SK-N-SH (cell line): ENCODE results near the gene HIGD1B.

Experiments used
- CTCF ChIP-seq: fragments of 200-600 bp; sonication (generic); IDR thresholded peaks from 2 replicates; pipeline ENCODE4 v1.6.1; 2017; ENCODE audit warnings: antibody characterized with exemption, mild to moderate bottlenecking, moderate library complexity
- MAX ChIP-seq: IDR thresholded peaks from 2 replicates; pipeline ENCODE4 v1.4.0; 2012; ENCODE audit warnings: low read depth
- POLR2AphosphoS5 ChIP-seq: IDR thresholded peaks from 2 replicates; pipeline ENCODE4 v1.6.1; 2012; ENCODE audit warnings: low read depth, low read length

GRCh38 chr17:44830359-44831288, 17.1 kb upstream of the HIGD1B start:
- TF ChIP-seq MAX, result peak; percentile 46; the same call in 1 of the 2 replicates
- TF ChIP-seq CTCF, result no peak
- no peak for TF ChIP-seq POLR2AphosphoS5
